Measurements from ENCODE around the gene GZMM. TPM values are rescaled to one million over a fixed set of nuclear protein-coding genes. Genes with fewer than 3 reads are reported as not detected.

GZMM gene
- total RNA-seq, 1 donor from 2014 or later: not detected

DNA sequence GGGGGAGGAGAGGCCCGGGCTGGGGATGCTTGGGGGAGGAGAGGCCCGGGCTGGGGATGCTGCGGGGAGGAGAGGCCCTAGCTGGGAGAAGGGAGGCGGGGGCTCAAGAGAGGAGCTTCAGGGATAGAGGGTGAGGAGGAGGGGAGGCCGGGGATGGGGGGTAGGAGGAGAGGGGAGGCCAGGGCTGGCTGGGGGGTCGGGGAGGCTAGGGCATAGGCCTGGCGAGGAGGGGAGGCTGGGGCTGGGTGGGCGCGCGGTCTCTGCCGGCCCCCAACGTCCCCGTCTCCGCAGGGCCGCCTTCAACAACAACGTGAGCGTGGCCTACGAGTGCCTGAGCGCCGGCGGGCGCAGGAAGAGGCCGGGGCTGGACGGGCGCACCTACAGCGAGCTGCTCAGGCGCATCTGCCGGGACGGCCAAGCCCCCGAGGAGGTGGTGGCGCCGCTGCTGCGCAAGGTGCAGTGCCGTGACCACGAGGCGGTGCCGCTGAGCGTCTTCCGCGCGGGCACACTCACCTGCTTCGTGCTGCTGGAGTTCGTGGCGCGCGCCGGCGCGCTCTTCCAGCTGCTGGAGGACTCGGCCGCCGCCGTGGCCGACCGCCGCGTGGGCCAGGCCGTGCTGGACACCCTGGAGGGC lies 25.1 kb upstream of the GZMM start:
- DNase-seq (ENCODE audit: extremely low spot score in 2 of 2): no peak

GRCh38 chr19:519449-519865 lies 24.4 kb upstream of the GZMM start:
- intact Hi-C loops (cut with DNase I): no loop called here
- DNase-seq (ENCODE audit: extremely low spot score in 2 of 2): no peak
- Histone ChIP-seq H3K4me1 (peaks cover 3% of the 10 kb centered on the region), H3K4me3 (peak overlapping the region; percentile 31 to 40), H3K27ac (no peak overlapping the region), H3K9me3 (no peaks in the 10 kb centered on the region), H3K36me3 (peaks cover 0 to 5% of the 10 kb centered on the region in 2 donors), H3K27me3 (no peaks in the 10 kb centered on the region)
- no peak for TF ChIP-seq POLR2A (IDR thresholded peaks at IDR 0.05)
- TF ChIP-seq POLR2AphosphoS5 (IDR thresholded peaks at IDR 0.05; ENCODE audit: insufficient read depth in 1 of 2, low read depth in 1 of 2): no peak

More for the DNA sequence above, 25.1 kb upstream of the GZMM start:
- intact Hi-C loops (cut with DNase I): no loop called here
- H3K36me3 ChIP-seq: peaks cover 0 to 5% of the 10 kb centered on the region in 2 donors
- TF ChIP-seq POLR2AphosphoS5 (IDR thresholded peaks at IDR 0.05; ENCODE audit: insufficient read depth in 1 of 2, low read depth in 1 of 2) (peak in 1 of 2 donors; percentile 22), CTCF (IDR thresholded peaks at IDR 0.05) (no peak)
- H3K27me3 ChIP-seq: no peaks in the 10 kb centered on the region
- H3K4me1 ChIP-seq: peaks cover 2% of the 10 kb centered on the region
- H3K9me3 ChIP-seq: no peaks in the 10 kb centered on the region
- peak overlapping the region; percentile 54 for H3K27ac ChIP-seq
- H3K4me3 ChIP-seq: peak overlapping the region; percentile 31 to 40

DNA sequence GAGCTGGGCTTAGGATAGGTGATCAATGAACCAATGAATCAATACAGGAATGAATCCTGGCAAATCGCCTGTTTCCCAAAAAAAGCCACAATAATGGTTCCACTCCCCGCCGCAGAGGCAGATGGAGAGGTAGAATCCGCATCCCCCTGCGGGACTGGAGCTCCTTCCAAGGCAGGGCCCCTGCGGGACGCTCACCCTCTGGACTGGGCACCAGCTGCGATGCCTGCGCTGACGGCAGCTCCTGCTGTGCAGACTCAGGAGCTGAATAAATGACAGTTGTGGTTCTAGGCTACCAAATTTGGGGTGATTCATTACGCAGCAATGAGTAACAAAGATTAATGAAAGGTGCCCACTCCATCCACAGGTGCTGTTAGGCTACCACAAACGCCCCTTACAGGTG lies 21.1 kb upstream of the GZMM start:
- intact Hi-C loops (cut with DNase I): no loop called here
- peaks cover 0 to 5% of the 10 kb centered on the region in 2 donors for H3K36me3 ChIP-seq
- H3K27me3 ChIP-seq: no peaks in the 10 kb centered on the region
- H3K27ac ChIP-seq: no peak overlapping the region
- DNase-seq (ENCODE audit: extremely low spot score in 2 of 2): no peak
- TF ChIP-seq CTCF (IDR thresholded peaks at IDR 0.05) (no peak), POLR2AphosphoS5 (IDR thresholded peaks at IDR 0.05; ENCODE audit: insufficient read depth in 1 of 2, low read depth in 1 of 2) (no peak), POLR2A (IDR thresholded peaks at IDR 0.05) (no peak)
- H3K4me1 ChIP-seq: peaks cover 3% of the 10 kb centered on the region
- H3K9me3 ChIP-seq: no peaks in the 10 kb centered on the region
- H3K4me3 ChIP-seq: no peak overlapping the region

DNA sequence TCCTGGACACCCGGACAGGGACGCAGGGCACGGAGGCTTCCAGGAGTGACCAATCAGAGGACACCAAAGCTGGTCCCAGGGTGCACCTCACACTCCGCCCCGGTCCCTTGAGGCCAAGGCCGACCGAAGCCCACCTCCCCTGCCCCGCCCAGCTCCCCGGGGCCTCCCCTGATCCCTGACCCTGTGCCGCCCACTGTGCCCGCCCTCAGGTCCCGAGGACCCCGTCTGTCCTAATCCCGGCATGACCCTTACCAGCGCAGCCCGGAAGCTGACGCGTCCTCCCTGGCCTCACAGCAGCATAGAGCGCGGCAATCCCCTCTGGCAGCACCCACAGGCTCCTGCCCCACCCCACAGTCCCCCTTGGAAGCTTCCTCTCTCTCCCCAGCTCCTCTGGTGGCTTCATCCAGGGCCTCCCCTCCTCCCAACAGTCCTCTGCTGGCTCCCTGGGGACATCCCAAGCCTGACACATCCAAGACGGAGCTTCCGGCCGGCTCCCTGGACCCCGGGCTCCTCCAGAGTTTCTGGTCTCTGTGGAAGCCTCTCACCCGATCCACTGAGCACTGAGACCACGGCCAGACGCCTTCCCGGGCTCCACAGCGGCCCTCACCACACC lies 19.7 kb upstream of the GZMM start:
- no peak for DNase-seq (ENCODE audit: extremely low spot score in 2 of 2)
- intact Hi-C loops (cut with DNase I): no loop called here
- H3K4me1 ChIP-seq: peaks cover 3% of the 10 kb centered on the region
- no peak overlapping the region for H3K27ac ChIP-seq
- peaks cover 0 to 5% of the 10 kb centered on the region in 2 donors for H3K36me3 ChIP-seq
- H3K4me3 ChIP-seq: no peak overlapping the region
- no peaks in the 10 kb centered on the region for H3K27me3 ChIP-seq
- H3K9me3 ChIP-seq: no peaks in the 10 kb centered on the region
- no peak for TF ChIP-seq POLR2AphosphoS5 (IDR thresholded peaks at IDR 0.05; ENCODE audit: insufficient read depth in 1 of 2, low read depth in 1 of 2)
- no peak for TF ChIP-seq CTCF (IDR thresholded peaks at IDR 0.05)
- no peak for TF ChIP-seq POLR2A (IDR thresholded peaks at IDR 0.05)

GRCh38 chr19:525029-525428 lies 18.8 kb upstream of the GZMM start:
- Histone ChIP-seq H3K36me3 (peaks cover 0 to 2% of the 10 kb centered on the region in 2 donors), H3K27me3 (no peaks in the 10 kb centered on the region), H3K9me3 (no peaks in the 10 kb centered on the region), H3K4me3 (no peak overlapping the region), H3K27ac (no peak overlapping the region), H3K4me1 (peaks cover 3% of the 10 kb centered on the region)
- intact Hi-C loops (cut with DNase I): no loop called here
- TF ChIP-seq POLR2AphosphoS5 (IDR thresholded peaks at IDR 0.05; ENCODE audit: insufficient read depth in 1 of 2, low read depth in 1 of 2): no peak
- TF ChIP-seq POLR2A (IDR thresholded peaks at IDR 0.05): no peak
- TF ChIP-seq CTCF (IDR thresholded peaks at IDR 0.05): no peak
- DNase-seq (ENCODE audit: extremely low spot score in 2 of 2): no peak
